NCI-H1105 treated with DMSO at 0.1 percent for 48 hours (cell line): ENCODE measurements around the gene ALKBH5.
A peak's percentile ranks its signal among the peaks of the same experiment; 100 is the strongest.

ENCODE experiments used
- DNase-seq: peaks from one replicate; lab custom pipeline; 2025; lab: John Stamatoyannopoulos, UW

The ALKBH5 gene

DNA sequence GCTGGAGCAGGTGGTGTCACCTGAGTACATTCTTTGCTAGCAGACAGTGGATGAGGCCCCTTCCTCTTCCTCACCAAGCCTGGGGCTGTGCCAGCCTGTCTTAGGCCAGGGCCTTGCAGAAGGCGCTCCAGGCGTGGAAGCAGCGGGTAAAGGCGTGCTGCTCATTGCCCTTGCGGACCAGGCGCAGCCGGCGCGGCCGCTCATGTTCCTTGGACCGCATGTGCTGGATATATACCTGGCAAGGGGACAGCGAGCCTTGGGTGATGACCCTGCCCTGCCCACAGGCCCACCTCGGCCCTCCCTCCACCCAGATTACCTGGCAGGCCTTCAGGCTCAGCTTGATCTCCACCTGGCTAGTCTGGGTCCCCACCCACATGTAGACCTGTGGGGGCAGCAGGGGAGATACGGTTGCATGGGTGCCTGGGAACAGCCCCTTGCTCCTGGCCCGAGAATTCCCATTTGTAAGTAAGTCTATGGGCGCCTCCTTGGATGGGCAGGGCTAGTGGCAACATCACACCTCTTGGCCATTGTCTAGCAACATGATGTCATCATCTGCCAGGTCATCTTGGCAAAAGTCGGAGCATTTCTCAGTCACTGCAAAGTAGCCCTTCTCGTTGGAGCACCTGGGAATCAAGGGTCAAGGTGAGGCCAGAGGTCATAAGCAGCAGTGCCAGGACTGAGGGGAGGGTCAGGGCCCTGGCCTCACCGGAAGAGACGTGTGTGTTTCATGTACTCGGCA is 61.6 kb downstream of the ALKBH5 start:
- no peak for DNase-seq

DNA sequence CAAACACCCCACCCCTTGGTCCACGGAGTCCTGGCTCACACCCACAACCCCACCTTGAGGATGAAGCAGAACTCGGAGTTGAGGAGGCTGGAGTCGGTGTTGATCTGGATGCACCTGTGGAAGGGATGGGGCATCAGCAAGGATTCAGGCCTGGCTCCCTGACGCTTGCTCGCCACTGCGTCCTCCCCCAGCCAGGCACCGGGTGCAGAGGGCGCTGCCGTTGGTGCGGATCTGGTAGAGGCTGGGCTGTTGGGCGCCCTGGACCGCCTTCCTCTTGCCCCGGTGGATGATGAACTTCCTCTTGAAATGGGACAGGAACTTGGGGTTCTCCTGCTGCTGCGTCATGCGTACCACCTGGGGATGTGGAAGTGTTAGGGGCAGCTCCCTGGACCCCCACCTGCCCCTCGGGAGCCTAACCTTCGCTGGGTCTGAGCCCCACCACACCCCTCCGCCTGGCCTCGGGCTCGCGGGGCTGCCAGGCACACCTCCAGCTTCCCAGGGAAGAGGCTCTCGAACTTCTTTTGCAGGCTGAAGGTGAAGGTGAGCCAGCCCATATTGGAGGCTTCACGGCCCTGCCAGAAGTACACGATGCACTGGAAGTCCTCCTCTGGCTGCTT is 62.6 kb downstream of the ALKBH5 start:
- no peak for DNase-seq

DNA sequence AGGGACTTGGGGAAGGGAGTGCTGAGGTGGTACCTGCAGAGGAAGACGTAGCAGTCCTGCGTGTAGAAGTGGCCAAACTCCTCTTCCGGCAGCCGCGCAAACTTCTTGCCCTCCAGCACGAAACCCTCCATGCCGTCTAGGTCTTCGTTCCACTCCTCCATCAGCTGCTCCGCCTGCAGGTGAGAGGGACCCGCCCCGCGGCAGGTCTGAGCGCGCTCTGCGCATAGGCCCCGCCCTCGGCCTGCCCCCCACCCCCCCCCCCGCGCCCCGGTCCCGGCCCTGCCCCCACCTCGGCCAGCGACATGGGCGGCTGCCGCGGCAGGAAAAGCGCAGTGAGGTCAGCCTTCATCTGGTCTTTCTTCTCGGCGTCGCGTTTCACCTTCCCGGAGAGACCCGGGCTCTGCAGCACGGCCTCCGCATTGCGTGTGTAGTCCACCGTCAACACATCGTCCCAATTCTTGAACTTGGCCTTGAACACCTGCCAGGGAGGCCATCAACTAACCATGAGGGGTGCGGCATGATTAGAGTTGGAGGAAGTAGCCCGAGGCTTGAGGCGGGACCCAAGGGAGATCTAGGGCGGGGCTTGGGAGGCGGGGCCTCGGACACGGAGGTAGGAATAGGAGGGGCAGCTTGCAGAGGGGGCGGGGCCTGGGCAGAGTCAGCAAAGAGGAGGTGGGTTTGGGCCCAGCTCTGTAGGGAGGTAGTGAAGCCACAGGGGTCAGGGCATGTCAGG is 63.4 kb downstream of the ALKBH5 start:
- DNase-seq: peak; percentile 93

DNA sequence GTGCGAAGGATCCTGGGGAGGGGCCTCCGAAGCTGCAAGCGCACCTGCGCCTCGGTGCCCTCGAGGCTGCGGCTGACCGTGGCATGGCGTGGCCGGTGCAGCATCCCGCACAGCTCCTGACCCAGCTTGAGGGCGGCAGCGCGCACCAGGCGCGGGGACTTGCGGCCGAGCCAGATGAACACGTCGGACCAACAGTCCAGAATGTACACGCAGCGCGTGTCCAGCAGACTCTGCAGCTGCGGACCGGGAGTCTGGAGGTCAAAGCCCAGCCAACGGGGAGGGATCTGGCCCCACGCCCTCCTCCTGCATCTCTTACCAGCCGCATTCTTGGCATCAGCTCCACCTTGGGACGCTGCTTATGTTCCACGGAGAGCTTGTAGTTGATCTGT is 64.0 kb downstream of the ALKBH5 start:
- no peak for DNase-seq

DNA sequence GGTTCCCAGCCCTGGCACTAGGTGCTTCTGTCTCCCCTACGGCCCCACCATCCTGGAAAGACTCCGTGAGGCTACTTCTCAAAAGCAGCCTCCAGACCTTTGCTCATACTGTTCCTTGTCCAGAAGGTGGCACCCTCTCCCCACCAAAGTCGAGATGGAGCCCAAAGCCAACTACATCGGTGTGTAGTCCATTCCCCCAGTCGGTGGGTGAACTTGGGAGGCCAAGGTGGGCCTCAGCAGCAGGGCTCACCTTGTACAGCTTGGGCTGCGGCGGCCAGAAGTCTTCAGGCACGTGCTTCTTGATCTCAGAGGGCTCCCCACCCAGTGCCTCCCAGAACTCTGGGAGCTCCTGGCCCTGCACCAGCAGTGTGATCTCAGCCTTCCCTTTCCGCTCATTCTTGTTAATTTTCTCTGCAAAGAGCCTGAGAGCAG is 64.7 kb downstream of the ALKBH5 start:
- DNase-seq: peak; percentile 78

DNA sequence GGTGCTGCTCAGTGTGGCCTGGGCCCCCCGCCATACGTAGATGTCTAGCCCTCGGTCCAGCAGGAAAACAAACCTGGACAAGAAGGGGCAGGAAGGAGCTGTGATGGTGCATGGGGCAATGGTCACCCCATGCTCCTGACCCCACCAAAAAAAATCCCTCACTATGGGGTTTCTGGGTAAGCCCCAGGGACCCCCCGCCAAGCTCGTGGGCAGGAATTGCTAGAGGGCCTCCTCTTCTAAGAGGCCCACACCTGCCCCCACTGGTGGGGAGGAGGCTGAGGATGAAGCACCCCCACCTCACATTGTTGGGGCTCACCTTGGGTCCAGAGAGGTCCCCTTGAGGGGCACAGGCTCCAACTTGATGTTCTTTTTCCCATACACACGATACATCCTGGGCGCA is 65.2 kb downstream of the ALKBH5 start:
- DNase-seq: no peak

DNA sequence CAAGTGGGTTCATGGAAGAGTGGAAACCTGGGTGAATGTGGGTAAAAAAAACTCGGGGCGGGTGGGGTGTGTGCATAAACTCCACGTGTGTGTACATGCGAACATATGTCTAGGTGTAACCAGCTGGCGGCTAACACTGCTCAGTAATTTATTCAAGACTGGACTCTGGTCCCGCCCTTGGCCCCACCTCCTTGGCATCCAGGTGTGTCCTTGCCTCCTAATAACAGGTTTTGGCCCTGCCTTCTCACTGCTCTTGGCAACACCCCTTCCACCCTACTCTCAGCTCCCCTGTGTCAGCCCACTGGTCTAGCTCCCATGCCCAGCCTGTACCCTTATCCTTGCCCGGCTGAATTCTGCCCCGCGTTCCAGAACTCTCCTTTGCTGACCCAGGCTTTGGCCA is 66.6 kb downstream of the ALKBH5 start:
- peak; percentile 56 for DNase-seq

DNA sequence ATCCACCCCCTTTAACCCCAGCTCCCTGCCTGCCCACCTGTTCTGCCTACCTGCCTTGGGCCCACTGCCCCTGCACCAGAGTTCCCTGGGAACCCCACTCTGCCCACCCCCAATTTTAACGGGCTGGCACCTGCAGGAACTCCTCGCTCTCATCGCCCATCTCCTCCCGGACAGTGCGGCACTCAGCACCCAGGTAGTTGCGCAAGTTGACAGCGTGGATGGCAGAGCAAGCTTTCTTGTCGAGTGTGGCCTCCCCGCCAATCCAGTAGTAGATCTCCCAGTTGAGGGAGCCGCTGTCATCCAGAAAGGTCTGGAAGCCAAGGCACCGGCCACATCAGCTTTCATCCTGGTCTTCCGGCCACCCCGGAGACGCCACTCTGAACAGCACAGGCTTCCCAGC is 67.1 kb downstream of the ALKBH5 start:
- DNase-seq: no peak

DNA sequence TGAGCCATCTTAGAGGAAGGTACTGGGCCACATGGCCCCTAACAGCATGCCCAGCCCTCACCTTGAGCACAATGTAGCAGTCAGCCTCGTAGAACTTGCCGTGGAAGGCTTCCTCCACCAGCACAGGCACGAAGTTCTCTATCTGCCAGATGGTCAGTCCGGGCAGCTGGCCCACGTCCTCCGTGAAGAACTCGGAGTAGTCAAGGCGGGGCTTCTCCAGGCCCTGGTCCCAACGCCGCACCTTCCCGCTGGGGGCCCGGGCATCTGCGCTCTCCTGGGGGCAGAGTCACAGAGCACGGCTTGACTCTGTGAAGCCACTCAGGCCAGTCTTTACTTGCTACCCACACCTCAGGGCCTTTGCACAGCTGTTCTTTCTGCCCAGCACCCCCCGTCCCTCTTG is 67.6 kb downstream of the ALKBH5 start:
- no peak for DNase-seq

DNA sequence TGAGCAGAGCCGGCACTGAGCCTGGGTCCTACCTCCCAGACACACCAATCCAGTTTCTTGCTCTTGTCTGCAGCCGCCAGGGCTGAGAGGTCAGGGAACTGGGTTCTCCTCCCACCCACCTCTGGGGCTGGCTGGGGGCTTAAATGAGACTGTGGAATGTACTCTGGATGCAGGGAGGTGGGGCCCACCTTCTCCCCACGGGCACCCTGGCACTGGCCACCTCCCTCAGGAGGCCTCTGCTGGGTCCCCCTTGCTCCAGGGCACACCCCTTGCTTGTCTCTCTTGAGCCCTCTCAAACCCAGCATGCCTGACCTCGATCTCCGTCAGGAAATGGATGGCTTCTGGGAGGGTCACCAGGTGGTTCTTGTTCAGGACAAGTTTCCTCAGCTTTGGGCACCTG is 68.5 kb downstream of the ALKBH5 start:
- no peak for DNase-seq

DNA sequence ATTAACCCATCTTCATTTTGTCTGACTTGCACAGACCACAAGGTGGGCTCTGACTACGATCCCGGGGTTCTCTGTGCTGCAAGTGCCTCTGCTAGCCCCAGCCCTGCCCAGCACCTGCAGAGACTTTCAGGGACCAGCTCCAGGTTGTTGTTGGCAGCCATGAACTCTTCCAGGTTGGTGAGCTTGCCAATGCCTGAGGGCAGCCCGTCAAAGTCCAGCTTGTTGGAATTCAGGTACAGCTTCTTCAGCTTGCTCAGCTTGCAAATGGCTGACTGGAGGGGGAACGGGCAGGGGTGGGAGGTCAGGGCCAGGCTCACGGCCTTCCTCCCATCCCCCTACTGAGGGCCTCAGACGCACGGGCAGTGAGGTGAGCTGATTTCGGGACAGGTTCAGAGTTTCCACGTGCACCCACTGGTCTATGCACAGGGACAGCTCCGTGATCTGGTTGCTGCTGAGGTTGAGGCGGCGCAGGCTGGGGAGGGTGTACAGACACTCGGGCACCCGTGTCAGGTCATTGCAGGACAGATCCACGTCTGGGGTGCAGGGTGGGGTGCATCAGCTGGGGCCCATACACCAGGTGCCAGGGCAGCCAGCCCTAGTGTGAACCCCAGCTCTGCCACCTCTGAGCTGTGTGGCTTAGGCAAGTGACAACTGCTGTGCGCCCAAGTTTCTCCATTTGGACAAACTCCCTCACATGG is 69.7 kb downstream of the ALKBH5 start:
- no peak for DNase-seq

DNA sequence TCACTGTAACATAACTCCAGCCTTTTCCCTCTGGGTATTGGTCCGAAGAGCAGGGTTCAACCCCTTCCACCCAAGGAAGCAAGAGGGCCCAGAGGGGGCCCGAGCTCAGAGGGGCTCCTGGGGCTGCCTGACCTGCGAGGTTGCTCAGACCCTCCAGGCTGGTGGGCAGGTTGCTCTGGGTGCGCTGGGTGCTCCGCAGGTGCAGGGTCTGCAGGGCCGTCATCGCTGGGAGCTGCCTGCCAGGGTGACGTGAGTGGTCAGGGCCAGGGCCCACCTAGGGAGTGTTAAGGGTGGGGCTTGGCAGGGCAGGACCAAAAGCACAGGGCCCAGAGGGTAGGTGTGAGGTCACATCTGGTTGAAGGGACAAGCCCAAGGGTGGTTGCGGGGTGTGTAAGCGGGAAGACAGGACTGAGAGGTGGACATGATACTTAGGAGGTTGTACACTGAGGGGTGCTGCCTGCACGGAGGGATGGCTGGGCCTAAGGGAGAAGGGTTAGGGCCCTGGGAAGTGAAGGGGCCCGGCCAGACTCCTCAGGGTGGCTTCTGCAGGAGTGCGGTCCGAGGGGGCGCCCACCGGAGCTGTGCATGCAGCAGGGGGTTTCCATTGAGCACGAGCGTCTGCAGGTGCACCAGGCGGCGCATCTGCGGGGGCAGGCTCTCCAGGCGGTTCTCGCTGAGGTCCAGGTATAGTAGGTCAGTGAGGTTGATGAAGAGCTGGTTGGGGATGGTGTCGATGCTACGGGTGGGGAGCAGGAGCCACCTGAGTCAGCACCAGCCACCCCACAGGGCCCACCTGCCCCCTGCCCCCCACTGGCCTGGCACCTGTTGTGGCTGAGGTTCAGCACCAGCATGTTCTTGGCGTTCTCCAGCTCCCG is 70.6 kb downstream of the ALKBH5 start:
- no peak for DNase-seq

DNA sequence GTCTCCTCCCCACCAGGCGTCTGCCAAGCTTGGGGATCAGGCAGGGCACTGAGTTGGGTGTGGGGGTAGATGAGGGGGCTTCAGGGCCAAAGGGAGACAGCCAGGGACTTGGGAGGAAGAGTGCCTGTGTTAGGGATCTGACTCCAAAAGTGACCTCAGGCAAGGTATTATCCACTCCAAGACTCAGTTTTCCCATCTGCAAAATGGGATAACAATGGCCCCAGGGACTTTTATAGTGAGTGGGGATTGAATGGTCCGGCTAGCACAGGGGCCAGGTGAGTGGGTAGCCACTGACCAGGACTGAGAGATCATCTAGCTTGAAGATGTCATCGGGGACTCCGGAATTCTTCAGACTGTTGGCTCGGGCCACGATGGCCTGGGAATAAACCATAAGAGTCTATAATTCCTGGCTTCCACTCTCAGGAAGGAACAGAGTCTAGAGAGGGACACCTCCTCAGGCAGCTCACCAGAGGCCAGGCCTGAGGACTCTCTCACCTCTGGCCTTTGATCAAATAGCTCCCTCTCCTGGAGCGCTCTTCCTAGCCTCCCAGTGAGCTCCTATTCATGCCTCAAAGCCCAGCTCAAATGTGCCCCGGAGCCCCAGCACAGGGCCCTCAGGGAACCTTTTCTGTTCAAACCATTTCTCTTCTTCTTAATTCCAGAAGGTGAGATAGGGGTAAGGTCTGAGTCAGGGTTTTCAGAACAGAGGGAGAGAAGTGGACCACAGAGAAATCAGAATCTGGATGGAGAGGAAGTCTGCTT is 71.4 kb downstream of the ALKBH5 start:
- no peak for DNase-seq

DNA sequence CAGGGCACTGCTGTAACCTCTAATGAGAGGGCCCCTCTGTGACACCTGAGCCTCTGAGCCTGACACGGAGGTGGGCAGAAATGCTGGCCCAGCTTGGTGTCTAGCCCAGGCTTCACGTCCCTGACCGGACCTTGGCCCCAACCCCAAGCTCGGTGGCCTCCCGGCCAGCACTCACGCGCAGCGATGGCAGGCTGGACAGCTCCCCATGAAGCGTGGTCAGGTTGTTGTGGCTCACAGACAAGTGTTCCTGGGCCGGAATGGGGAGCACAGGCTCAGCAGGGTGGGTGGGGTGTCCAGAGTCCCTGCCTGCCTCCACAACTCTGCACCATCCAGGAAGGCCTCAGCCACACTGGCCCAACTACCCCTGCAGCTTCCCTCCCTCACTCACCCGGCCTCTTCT is 72.7 kb downstream of the ALKBH5 start:
- no peak for DNase-seq

DNA sequence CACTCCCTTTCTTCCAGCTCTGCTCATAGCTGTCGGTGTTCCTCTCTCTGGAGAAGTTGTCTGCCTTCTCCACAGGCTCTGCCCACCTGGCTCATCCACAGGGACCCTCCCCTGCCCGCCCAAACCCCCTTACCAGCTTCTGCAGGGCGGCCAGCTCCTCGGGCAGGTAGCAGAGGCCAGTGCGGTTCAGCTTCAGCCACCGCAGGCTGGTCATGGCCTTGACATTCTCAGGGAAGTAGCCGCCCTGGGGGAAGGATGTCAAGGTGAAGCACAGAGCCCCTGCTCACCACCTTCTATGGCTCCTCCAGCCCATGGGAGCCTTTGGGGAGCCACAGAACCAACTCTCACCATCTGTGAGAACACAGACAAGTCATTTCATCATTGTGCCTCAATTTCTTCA is 73.1 kb downstream of the ALKBH5 start:
- no peak for DNase-seq

DNA sequence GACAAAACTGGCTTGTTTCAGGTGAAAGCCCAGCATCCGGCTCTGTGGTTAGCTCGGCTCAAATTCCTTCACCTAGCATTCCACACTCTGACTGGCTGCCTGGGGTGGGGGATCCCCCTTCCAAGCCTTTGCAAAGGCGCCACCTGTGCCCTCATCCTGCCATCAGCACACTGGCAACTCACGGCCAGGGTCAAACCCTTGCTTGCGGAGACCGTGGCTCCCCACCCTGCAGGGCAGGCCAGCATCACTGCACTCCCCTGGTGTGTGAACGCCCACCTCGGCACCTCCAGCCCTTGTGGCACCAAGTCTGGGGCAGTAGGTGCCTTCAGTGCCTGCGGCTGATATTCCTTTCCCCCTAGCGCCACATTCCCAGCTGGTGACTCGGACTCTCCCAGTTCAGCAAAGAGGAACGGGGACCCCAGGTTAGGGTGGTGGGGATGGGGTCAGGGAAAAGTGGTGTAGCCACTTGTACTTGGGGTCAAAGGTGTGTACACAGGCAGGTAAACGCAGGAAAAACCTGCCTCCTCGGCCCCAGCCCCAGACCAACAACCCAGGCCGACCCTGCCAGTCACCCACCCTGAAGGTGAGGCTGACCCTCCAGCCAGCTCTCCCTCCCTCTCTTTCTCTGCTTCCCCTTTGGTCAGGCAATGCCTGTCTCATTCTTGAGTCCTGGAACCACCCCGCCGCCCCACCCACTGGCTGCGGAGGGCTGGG is 73.8 kb downstream of the ALKBH5 start:
- no peak for DNase-seq

DNA sequence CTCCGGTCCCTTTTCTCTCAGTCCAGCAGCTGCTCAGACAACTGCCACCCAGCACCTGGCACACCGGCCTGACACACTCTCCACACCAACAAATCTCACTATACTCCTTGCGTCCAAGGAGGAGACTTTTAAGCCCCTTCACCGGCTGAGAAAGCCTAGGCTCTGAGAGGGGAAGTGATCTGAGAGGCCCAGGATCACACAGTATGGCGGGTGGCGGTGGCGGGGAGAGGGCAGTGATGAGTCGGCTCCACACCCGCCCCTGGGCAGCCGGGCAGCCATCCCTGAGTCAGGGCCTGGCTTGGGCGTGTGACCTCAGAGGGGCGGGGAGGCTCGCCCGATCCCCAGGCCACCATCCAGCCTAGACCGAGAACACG is 74.3 kb downstream of the ALKBH5 start:
- peak; percentile 51 for DNase-seq

DNA sequence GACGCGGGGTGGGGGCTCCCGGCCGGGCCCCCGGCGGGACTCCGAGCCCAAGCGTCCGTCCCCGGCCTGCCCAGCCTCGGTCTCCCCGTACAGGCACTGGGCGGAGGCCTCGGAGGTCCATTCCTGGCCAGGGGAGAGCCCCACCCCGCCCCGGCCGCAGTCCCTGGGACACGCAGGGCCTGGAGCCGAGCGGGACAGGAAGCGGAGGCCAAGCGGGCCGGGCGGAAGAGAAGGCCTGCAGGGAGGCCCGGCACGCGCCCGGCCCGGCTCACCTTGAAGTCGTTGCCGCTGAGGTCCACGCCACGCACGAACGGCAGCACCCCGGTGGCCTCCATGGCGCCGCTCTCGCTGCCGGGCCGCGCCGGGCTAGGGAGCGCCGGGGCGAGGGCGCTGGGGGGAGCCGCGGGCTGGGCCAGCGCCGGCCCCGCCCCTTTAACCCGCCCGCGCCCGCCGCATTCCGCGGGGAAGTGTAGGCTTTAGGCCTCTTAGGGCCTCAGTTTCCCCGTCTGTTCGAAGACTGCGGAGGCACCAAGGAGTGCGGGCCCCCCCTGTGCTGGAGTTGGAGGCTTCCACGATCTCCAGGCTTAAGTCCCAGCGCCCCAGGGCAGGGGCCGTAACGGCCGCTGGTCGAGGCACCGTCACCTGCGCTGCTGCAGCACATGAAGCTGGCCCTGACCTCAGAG is 74.9 kb downstream of the ALKBH5 start, which contains the start of gene FLII:
Gene FLII, minus strand, starts transcription at position 383 of the 683 bp plus-strand sequence. Its CDS starts 48 bp downstream, at position 335.
- DNase-seq: no peak
